Measurements from ENCODE around the gene BAZ2B. TPM values are rescaled to one million over a fixed set of nuclear protein-coding genes. Genes with fewer than 3 reads are reported as not detected.

BAZ2B gene
- total and polyA plus RNA-seq, 2 experiments from 2014 or later = 51.7 to 62.9 TPM

- TF ChIP-seq ZNF462 (CRISPR knock-in tag; IDR thresholded peaks at IDR 0.05) (no peak), POLR2AphosphoS5 (IDR thresholded peaks at IDR 0.05; ENCODE audit: low read depth) (no peak), NANOG (IDR thresholded peaks at IDR 0.05; ENCODE audit: borderline replicate concordance) (no peak), JUNB (IDR thresholded peaks at IDR 0.05; ENCODE audit: unreplicated experiment) (no peak), STAT1 (IDR thresholded peaks at IDR 0.05; ENCODE audit: unreplicated experiment) (no peak), ZNF331 (CRISPR knock-in tag; IDR thresholded peaks at IDR 0.05; ENCODE audit: low read depth) (no peak), ETS1 (IDR thresholded peaks at IDR 0.05) (no peak), CTCF (conservative IDR thresholded peaks at IDR 0.05; ENCODE audit: low read depth in 2 of 2) (no peak), CREB1 (CRISPR knock-in tag; IDR thresholded peaks at IDR 0.05; ENCODE audit: low read depth) (no peak)
These were observed 206.1 kb downstream of the BAZ2B start (continued) for GRCh38 chr2:159410276-159410675.

Data from GM23338 (cell line).